ENCODE data around the gene SRP68. TPM values are rescaled to one million over a fixed set of nuclear protein-coding genes. Genes with fewer than 3 reads are reported as not detected.

Gene SRP68
- total RNA-seq, 2 donors from 2014 or later: 65.1 to 78.0 TPM

GRCh38 chr17:76088868-76089576 is 16.7 kb upstream of the SRP68 start:
- Histone ChIP-seq H3K4me1 (no peaks in the 10 kb centered on the region), H3K4me3 (no peak overlapping the region), H3K27me3 (no peaks in the 10 kb centered on the region), H3K27ac (no peak overlapping the region), H3K36me3 (peaks cover 28% of the 10 kb centered on the region), H3K9me3 (no peaks in the 10 kb centered on the region), H3K9ac (ENCODE audit: low read depth in 2 of 2, low read length in 2 of 2) (no peak overlapping the region)
- DNase-seq: no peak
- intact Hi-C loops (cut with DNase I): no loop called here
- TF ChIP-seq CTCF (IDR thresholded peaks at IDR 0.05): no peak

DNA sequence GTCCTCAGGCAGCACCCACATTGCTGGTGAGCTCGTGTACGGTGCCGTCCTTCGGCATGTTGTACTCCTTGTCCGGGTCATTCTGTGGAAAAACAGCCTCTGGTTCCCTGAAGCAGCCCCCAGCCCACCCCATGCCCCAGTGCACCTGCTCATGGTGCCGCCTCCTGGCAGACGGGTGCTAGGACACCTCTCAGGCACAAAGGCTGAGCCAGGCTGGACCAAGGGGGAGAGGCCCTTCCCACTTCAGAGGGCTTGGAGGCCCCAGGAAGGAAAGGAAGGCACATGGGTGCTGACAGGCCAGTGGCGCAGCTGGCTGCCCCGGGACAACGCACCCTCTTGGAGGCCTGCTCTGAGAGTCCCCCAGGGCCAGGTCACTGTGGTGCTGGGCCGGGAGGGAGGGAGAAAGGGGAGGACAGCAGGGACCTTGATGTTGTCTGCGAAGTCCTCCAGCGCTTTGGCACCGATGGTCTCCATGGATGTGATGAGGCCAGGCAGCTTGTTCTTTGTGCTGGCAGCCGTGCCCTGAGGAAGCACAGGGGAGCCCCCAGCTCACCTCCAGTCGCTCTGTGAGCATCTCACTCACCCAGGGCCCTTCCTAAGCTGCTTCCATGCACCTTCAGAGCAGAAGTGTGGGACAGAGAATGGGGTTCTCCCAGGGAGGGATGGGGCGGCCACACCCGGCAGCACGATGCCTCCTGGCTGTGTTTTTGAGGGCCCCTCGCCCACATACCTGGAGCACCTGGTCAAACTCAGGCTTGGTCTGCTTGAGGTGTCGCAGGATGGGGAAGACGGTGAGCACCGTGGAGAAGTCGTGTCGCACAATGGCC is 15.9 kb upstream of the SRP68 start:
- Histone ChIP-seq H3K4me1 (no peaks in the 10 kb centered on the region), H3K36me3 (peaks cover 21% of the 10 kb centered on the region), H3K27me3 (no peaks in the 10 kb centered on the region), H3K9me3 (no peaks in the 10 kb centered on the region), H3K27ac (no peak overlapping the region), H3K9ac (ENCODE audit: low read depth in 2 of 2, low read length in 2 of 2) (no peak overlapping the region), H3K4me3 (no peak overlapping the region)
- no peak for DNase-seq
- no peak for TF ChIP-seq CTCF (IDR thresholded peaks at IDR 0.05)
- intact Hi-C loops (cut with DNase I): no loop called here

GRCh38 chr17:76087531-76087930 is 15.2 kb upstream of the SRP68 start:
- Histone ChIP-seq H3K27ac (no peak overlapping the region), H3K9me3 (no peaks in the 10 kb centered on the region), H3K27me3 (no peaks in the 10 kb centered on the region), H3K4me1 (no peaks in the 10 kb centered on the region), H3K36me3 (peaks cover 20% of the 10 kb centered on the region), H3K4me3 (no peak overlapping the region), H3K9ac (ENCODE audit: low read depth in 2 of 2, low read length in 2 of 2) (no peak overlapping the region)
- no peak for DNase-seq
- intact Hi-C loops (cut with DNase I): no loop called here
- TF ChIP-seq CTCF (IDR thresholded peaks at IDR 0.05): no peak

DNA sequence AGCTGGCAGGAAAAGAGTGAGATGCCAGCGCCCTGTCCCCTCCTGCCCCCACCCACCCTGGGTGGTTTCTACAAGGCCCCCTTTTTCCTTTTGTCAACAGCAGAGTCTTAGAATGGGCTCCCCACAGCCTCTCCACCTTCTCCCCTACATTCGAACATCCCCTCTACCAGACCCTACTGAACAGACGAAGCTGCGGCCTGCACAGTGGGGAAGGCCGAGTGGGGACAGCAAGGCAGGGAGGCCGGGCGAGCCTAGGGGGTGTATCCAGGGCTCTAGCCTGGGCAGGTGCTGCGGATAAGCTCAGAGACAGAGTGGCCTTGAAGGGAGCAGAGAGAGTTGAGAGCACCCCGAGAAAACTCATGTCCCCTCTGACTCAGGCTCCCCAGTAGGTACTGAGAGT is 14.1 kb upstream of the SRP68 start:
- Histone ChIP-seq H3K9me3 (no peaks in the 10 kb centered on the region), H3K4me3 (no peak overlapping the region), H3K36me3 (peaks cover 20% of the 10 kb centered on the region), H3K9ac (ENCODE audit: low read depth in 2 of 2, low read length in 2 of 2) (no peak overlapping the region), H3K4me1 (no peaks in the 10 kb centered on the region), H3K27me3 (no peaks in the 10 kb centered on the region), H3K27ac (no peak overlapping the region)
- intact Hi-C loops (cut with DNase I): no loop called here
- TF ChIP-seq CTCF (IDR thresholded peaks at IDR 0.05): no peak
- no peak for DNase-seq

GRCh38 chr17:76085731-76086366 is 13.5 kb upstream of the SRP68 start:
- intact Hi-C loops (cut with DNase I): no loop called here
- Histone ChIP-seq H3K36me3 (peaks cover 20% of the 10 kb centered on the region), H3K4me1 (no peaks in the 10 kb centered on the region), H3K4me3 (no peak overlapping the region), H3K9ac (ENCODE audit: low read depth in 2 of 2, low read length in 2 of 2) (no peak overlapping the region), H3K27ac (no peak overlapping the region), H3K27me3 (no peaks in the 10 kb centered on the region), H3K9me3 (no peaks in the 10 kb centered on the region)
- no peak for DNase-seq
- TF ChIP-seq CTCF (IDR thresholded peaks at IDR 0.05): no peak

Measured in colonic mucosa (tissue), 4 donors.